PC-3 (cell line): ENCODE data around the gene PLA2G12A.

Experiments
- CTCF ChIP-seq: fragments of 300-600 bp; sonication (generic); conservative IDR thresholded peaks from 2 replicates; pipeline ENCODE4 v1.5.1; 2017; ENCODE audit warnings: antibody characterized with exemption, low read depth, mild to moderate bottlenecking, low read length
- EZH2 ChIP-seq: fragments of 300-600 bp; sonication (generic); IDR thresholded peaks from one replicate; pipeline ENCODE4 v1.6.1; 2017; ENCODE audit warnings: antibody characterized with exemption, mild to moderate bottlenecking, low read length; ENCODE audit not compliant: unreplicated experiment
- EZH2phosphoT487 ChIP-seq: fragments of 300-600 bp; sonication (generic); IDR thresholded peaks from 2 replicates; pipeline ENCODE4 v1.6.1; 2018; ENCODE audit warnings: mild to moderate bottlenecking, antibody characterized with exemption, low read length, borderline replicate concordance

- no peak for TF ChIP-seq EZH2
- TF ChIP-seq CTCF: no peak
- TF ChIP-seq EZH2phosphoT487: no peak
Measured at GRCh38 chr4:109718759-109719158, 11.1 kb downstream of the PLA2G12A start.
